Uterus (tissue), 4 donors: ENCODE data around the gene EP400. TPM values are rescaled to one million over a fixed set of nuclear protein-coding genes. Genes with fewer than 3 reads are reported as not detected.

ENCODE experiments used
- DNase-seq, 2 donors: peaks; one replicate each; pipeline ENCODE4 v3.0.0-alpha.2; 2019 to 2020
- H3K27ac ChIP-seq, 2 donors: fragments of 200-600 bp; sonication (generic); 1 replicate in 1 of 2; 2 replicates in 1 of 2; pipeline ENCODE4 v1.5.1; 2016 to 2018
- H3K27me3 ChIP-seq, 2 donors: fragments of 200-600 bp; sonication (generic); one replicate each; pipeline ENCODE4 v1.5.1; 2018 to 2019; ENCODE audit warnings: control low read depth in 1 of 2
- H3K36me3 ChIP-seq, 2 donors: fragments of 200-600 bp; sonication (generic); one replicate each; pipeline ENCODE4 v1.5.1; 2019; ENCODE audit warnings: control low read depth in 1 of 2
- H3K4me1 ChIP-seq, 2 donors: fragments of 200-600 bp; sonication (generic); one replicate each; pipeline ENCODE4 v1.5.1; 2018 to 2019; ENCODE audit warnings: control low read depth in 1 of 2
- H3K4me3 ChIP-seq, 2 donors: fragments of 200-600 bp; sonication (generic); 1 replicate in 1 of 2; 2 replicates in 1 of 2; pipeline ENCODE4 v1.5.1; 2018 to 2019; ENCODE audit warnings: mild to moderate bottlenecking in 1 of 2
- H3K9me3 ChIP-seq, 2 donors: fragments of 200-600 bp; sonication (generic); one replicate each; pipeline ENCODE4 v1.5.1; 2019; ENCODE audit warnings: control low read depth in 1 of 2
- POLR2A ChIP-seq, 2 donors: fragments of 450-650 bp; IDR thresholded peaks; one replicate each; pipeline ENCODE4 v1.6.1; 2016; ENCODE audit warnings: antibody characterized with exemption in 2 of 2, mild to moderate bottlenecking in 1 of 2, moderate library complexity in 1 of 2
- intact Hi-C: fragments of 100-400 bp; cut with DNase I; formaldehyde crosslinking; loops from one replicate; pipeline ENCODE4 v1.15.1; 2023; ENCODE audit warnings: low total_unique reads
- total RNA-seq, 4 donors: library from RNA; depleted of rRNA in 3 of 4; stranded (reverse); fragments of >200 nt in 3 of 4; gene quantifications; one replicate each; pipeline versions ENCODE4 v1.1.0 to v1.2.4, GENCODE V29; 2014 to 2023
- TF ChIP-seq, protein P1 (sequence below), 4 experiments: fragments of 200-600 bp in 2 of 4; fragments of 450-650 bp in 2 of 4; sonication (generic) in 2 of 4; IDR thresholded peaks; one replicate each; pipeline ENCODE4 v1.5.1; 2016 to 2019; ENCODE audit warnings: antibody characterized with exemption in 4 of 4, mild to moderate bottlenecking in 2 of 4, moderate library complexity in 1 of 4
- donor health status: DM: yes; HTN: yes; CAD: no.

EP400 gene
- total RNA-seq, 4 donors from 2014 or later: 11.8 to 70.6 (median 28.2) TPM

DNA sequence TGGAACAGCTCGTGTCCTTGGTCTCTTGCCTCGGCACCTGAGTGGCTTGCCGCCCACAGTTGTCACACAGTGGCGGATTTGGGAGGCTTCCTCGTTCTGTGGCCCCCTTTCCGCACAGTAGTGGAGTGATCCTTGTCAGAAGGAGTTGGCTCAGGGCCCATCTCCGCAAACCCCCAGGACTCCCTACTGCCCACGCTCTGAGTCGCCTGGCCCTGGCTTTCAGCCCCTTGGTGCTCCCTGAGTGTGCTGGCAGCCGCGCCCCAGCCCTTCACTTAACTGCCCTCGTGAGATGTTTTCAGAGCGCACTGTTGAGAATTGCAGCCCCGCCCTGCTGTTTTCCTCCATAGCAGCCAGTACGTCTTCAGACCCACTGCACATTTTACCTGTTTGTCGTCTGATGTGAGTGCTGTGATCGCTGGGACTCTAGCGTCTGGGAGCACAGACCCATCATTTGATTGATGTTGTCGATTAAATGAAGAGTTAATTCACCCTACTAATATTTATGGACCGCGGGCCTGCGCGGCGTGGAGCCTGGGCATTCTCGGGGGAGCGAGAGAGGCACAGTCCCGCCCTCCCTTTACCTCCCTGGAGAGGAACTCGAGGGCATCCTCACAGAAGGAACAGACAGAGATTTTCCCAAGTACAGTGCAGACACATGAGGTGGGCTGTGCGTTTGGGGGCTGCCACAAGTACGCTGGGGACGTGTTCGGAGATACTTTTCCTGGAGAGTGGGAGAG, 102.6 kb downstream of the EP400 start:
- H3K9me3 ChIP-seq: no peaks in the 10 kb centered on the region
- H3K4me1 ChIP-seq: no peaks in the 10 kb centered on the region
- no peak for TF ChIP-seq POLR2A (IDR thresholded peaks at IDR 0.05)
- TF ChIP-seq, protein P1, sequence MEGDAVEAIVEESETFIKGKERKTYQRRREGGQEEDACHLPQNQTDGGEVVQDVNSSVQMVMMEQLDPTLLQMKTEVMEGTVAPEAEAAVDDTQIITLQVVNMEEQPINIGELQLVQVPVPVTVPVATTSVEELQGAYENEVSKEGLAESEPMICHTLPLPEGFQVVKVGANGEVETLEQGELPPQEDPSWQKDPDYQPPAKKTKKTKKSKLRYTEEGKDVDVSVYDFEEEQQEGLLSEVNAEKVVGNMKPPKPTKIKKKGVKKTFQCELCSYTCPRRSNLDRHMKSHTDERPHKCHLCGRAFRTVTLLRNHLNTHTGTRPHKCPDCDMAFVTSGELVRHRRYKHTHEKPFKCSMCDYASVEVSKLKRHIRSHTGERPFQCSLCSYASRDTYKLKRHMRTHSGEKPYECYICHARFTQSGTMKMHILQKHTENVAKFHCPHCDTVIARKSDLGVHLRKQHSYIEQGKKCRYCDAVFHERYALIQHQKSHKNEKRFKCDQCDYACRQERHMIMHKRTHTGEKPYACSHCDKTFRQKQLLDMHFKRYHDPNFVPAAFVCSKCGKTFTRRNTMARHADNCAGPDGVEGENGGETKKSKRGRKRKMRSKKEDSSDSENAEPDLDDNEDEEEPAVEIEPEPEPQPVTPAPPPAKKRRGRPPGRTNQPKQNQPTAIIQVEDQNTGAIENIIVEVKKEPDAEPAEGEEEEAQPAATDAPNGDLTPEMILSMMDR (IDR thresholded peaks at IDR 0.05): no peak
- H3K27ac ChIP-seq: no peak overlapping the region
- no peak for DNase-seq
- no peaks in the 10 kb centered on the region for H3K36me3 ChIP-seq
- no peaks in the 10 kb centered on the region for H3K27me3 ChIP-seq
- intact Hi-C loops: no loop called here
- no peak overlapping the region for H3K4me3 ChIP-seq

DNA sequence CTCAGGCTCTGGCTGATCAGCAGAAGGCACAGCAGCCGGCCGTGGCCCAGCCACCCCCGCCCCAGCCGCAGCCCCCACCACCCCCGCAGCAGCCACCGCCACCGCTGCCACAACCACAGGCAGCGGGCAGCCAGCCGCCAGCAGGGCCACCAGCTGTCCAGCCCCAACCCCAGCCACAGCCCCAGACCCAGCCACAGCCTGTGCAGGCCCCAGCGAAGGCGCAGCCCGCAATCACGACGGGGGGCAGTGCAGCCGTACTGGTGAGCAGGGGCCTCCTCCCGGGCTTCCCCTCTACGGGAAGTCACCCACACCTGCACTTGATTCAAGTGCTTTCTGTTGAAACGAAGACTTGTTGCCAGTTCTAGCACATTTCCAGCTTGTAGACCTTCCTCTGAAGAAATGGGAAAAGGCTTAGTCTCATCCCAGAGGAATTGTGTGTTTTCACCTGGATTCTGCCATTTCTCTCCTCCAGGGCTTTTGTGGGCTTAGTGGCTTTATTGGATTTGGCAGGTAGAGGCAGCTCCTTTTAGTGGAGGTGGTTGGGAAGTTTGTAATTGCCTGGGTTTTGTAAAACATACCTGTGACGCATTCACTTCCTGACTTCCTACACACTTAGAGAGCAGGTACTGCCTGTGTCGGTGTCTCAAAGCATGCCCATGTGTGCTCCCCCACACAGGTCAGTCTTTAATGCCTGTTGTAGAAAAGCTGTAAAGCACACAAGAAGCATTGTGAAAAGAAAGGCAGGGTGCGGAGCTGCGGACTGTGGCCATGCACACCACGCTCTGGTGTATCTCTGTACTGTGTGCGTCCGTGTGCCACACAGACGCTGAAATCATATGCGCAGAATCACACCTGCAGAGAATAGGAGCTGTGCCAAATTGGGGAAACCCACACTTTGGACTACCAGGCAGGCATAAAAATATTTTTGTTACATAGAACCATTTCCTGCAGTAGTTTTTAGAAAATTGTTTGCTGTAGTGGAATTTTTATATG, 103.9 kb downstream of the EP400 start:
- Histone ChIP-seq H3K4me3 (no peak overlapping the region), H3K9me3 (no peaks in the 10 kb centered on the region), H3K27ac (no peak overlapping the region), H3K4me1 (no peaks in the 10 kb centered on the region), H3K36me3 (no peaks in the 10 kb centered on the region), H3K27me3 (no peaks in the 10 kb centered on the region)
- TF ChIP-seq POLR2A (IDR thresholded peaks at IDR 0.05): no peak
- TF ChIP-seq, protein P1 (IDR thresholded peaks at IDR 0.05): no peak
- no peak for DNase-seq
- intact Hi-C loops: no loop called here

DNA sequence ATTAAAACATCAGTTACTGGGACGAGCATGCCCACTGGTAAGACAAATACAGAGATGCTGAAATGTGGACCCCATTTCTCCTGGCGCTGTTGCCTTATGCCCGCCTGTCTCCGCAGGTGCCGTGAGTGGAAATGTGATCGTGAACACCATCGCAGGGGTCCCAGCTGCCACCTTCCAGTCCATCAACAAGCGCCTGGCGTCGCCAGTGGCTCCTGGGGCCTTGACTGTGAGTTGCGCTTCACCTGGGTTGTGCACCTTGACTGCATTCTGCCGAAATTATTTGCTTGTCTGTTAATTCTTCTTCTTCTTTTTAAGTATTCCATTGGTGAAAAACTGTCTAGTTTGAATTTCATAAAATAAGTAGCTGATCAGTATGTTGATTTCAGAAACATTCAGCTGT, 105.2 kb downstream of the EP400 start:
- no peaks in the 10 kb centered on the region for H3K27me3 ChIP-seq
- no peak for DNase-seq
- no peak overlapping the region for H3K27ac ChIP-seq
- TF ChIP-seq POLR2A (IDR thresholded peaks at IDR 0.05): no peak
- TF ChIP-seq, protein P1 (IDR thresholded peaks at IDR 0.05): no peak
- H3K9me3 ChIP-seq: no peaks in the 10 kb centered on the region
- intact Hi-C loops: no loop called here
- H3K4me3 ChIP-seq: no peak overlapping the region
- no peaks in the 10 kb centered on the region for H3K36me3 ChIP-seq
- H3K4me1 ChIP-seq: no peaks in the 10 kb centered on the region

DNA sequence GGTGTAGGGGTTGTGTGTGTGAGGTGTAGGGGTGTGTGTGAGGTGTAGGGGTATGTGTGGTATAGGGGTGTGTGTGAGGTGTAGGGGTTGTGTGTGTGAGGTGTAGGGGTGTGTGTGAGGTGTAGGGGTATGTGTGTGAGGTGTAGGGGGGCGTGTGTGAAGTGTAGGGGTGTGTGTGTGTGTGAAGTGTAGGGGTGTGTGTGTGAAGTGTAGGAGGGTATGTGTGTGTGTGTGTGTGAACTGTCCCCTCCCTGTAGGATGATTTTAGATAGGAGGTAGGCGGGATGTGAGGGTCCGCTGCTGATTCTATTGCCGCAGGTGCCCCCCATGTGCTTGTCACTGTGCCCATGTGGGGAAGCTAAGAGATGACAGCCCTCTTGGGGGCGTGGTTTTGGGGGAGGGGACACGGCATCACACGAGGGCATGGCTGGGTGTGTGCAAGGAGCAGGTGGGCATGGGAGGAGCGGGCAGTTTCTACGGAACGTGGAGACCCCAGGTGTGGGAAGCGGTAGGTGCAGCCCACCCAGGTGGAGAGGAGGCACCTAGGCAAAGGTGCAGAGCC, 105.9 kb downstream of the EP400 start:
- intact Hi-C loops: no loop called here
- TF ChIP-seq POLR2A (IDR thresholded peaks at IDR 0.05): no peak
- TF ChIP-seq, protein P1 (IDR thresholded peaks at IDR 0.05): no peak
- Histone ChIP-seq H3K27ac (no peak overlapping the region), H3K4me3 (no peak overlapping the region), H3K27me3 (no peaks in the 10 kb centered on the region), H3K36me3 (no peaks in the 10 kb centered on the region), H3K9me3 (no peaks in the 10 kb centered on the region), H3K4me1 (no peaks in the 10 kb centered on the region)
- no peak for DNase-seq
